Measurements from ENCODE around the gene AKAP13. TPM values are rescaled to one million over a fixed set of nuclear protein-coding genes. Genes with fewer than 3 reads are reported as not detected.

Gene AKAP13
- total and polyA plus RNA-seq, 9 donors: 45.3 to 190 (median 98.6) TPM

DNA sequence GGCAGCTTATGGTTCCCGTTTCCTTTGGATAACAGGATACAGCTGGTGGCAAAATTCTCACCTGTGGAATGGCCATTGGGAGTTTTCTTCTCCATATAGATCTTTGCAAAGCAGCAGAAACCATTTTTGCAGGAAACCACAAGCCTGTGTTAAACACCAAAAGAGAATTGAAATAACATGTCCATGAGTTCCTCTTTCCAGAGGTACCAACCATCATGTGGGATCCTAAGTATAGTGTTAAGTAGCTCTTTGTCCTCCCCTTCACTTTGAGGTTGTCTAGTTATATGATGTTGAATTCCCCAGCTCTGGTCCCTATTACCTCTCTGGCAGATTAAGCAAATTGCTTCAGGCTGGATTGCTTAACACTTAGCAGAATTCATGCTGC, 94.9 kb downstream of the AKAP13 start:
- 40 to 66% (median 49%) methylated on average over 1 of the region's 1 CpG for WGBS, 3 donors
- no peaks in the 10 kb centered on the region for H3K36me3 ChIP-seq
- no peak overlapping the region for H3K27ac ChIP-seq
- intact Hi-C loops (cut with DNase I): no loop called here
- peaks cover 14% of the 10 kb centered on the region for H3K4me1 ChIP-seq (ENCODE audit: insufficient read depth)
- H3K27me3 ChIP-seq: no peaks in the 10 kb centered on the region
- H3K9me3 ChIP-seq: no peaks in the 10 kb centered on the region
- no peak for TF ChIP-seq POLR2A (IDR thresholded peaks at IDR 0.05)
- TF ChIP-seq EP300 (IDR thresholded peaks at IDR 0.05): no peak
- no peak for TF ChIP-seq CTCF (IDR thresholded peaks at IDR 0.05)
- no peak for DNase-seq
- no peak overlapping the region for H3K4me3 ChIP-seq

DNA sequence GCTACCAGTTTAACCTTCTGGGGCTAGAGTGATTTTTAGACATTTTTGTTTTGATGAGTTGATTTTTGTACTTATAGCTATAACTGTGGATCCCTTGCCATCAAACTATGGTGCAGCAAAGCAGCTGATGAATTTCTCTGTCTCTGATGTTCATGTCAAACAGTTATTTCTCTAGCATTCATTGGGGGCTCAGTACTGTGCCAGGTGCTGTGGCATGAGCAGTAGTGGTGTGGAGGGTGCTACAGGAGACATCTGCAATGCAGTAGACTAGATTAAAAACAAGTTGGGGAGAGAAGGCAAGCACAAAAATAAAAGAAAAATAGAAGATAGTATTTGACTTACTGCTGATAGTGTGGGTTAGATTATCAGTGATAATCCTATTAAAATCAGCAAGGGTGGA, 95.3 kb downstream of the AKAP13 start:
- no peak for DNase-seq
- no peaks in the 10 kb centered on the region for H3K9me3 ChIP-seq
- no peak overlapping the region for H3K27ac ChIP-seq
- H3K4me1 ChIP-seq (ENCODE audit: insufficient read depth): peaks cover 14% of the 10 kb centered on the region
- H3K36me3 ChIP-seq: no peaks in the 10 kb centered on the region
- intact Hi-C loops (cut with DNase I): no loop called here
- TF ChIP-seq POLR2A (IDR thresholded peaks at IDR 0.05) (no peak), CTCF (IDR thresholded peaks at IDR 0.05) (no peak), EP300 (IDR thresholded peaks at IDR 0.05) (no peak)
- no peaks in the 10 kb centered on the region for H3K27me3 ChIP-seq
- H3K4me3 ChIP-seq: no peak overlapping the region

DNA sequence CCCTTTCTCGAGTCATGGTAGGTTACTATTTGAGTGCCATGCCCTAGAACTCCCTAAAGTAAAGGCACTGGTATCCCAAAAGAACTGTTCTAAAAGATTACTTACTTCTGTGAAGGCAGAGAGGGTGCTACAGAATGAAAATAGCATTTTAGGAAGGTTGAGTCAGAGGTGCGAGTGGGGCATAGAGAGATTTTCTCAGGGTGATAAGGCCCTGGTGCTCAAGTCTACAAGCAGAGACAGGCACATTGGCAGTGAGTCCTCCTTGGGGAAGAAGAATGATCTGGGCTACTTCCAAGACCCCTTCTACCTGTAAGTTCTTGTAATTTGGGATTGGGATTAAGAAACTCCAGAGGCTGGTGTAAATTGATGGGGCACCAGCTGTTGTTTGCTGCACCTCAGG, 96.7 kb downstream of the AKAP13 start:
- no peaks in the 10 kb centered on the region for H3K9me3 ChIP-seq
- H3K4me3 ChIP-seq: no peak overlapping the region
- TF ChIP-seq CTCF (IDR thresholded peaks at IDR 0.05) (no peak), POLR2A (IDR thresholded peaks at IDR 0.05) (no peak), EP300 (IDR thresholded peaks at IDR 0.05) (no peak)
- H3K27ac ChIP-seq: no peak overlapping the region
- peaks cover 14% of the 10 kb centered on the region for H3K4me1 ChIP-seq (ENCODE audit: insufficient read depth)
- intact Hi-C loops (cut with DNase I): no loop called here
- H3K36me3 ChIP-seq: no peaks in the 10 kb centered on the region
- H3K27me3 ChIP-seq: no peaks in the 10 kb centered on the region
- WGBS, 3 donors: 83 to 100% (median 88%) methylated on average over 2 of the region's 2 CpGs
- no peak for DNase-seq

DNA sequence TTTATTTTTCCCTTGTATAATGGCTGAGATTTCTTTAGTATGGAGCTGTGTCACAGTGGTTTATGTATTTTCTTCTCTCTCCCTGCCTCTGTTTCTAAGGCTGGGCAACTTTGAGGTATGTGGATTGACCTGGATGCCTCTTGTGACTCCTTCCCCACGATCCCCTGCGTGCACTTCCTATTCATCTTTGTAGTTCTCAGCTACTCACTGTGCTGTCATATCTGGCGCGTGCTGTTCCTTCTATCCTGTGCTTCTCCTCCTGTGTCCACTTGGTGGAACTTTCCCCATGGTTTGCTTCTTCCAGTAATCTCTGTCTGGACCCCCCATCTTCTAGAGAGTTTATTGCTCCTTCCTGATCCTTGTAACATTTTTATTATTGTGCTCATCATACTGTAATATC, 97.3 kb downstream of the AKAP13 start:
- H3K9me3 ChIP-seq: no peaks in the 10 kb centered on the region
- WGBS, 3 donors: 59 to 87% (median 66%) methylated on average over 4 of the region's 4 CpGs
- H3K4me1 ChIP-seq (ENCODE audit: insufficient read depth): peaks cover 14% of the 10 kb centered on the region
- H3K4me3 ChIP-seq: no peak overlapping the region
- intact Hi-C loops (cut with DNase I): no loop called here
- H3K27ac ChIP-seq: no peak overlapping the region
- TF ChIP-seq CTCF (IDR thresholded peaks at IDR 0.05) (no peak), EP300 (IDR thresholded peaks at IDR 0.05) (no peak), POLR2A (IDR thresholded peaks at IDR 0.05) (no peak)
- no peak for DNase-seq
- H3K36me3 ChIP-seq: no peaks in the 10 kb centered on the region
- H3K27me3 ChIP-seq: no peaks in the 10 kb centered on the region

All from ovary (tissue), 9 donors.